Measurements from ENCODE around the gene OSBPL10.

Gene OSBPL10

GRCh38 chr3:31659246-31659645 lies 321.8 kb downstream of the OSBPL10 start:
- ChIA-PET CTCF (no interaction called here), POLR2A (no interaction called here)
- no peak for TF ChIP-seq ARNT (IDR thresholded peaks at IDR 0.05)
- TF ChIP-seq LEF1 (IDR thresholded peaks at IDR 0.05; ENCODE audit: borderline replicate concordance): no peak
- no peak for TF ChIP-seq TARDBP (IDR thresholded peaks at IDR 0.05)
- no peak for TF ChIP-seq NFRKB (IDR thresholded peaks at IDR 0.05)
- TF ChIP-seq ZNF384 (IDR thresholded peaks at IDR 0.05): no peak
- TF ChIP-seq SUZ12 (IDR thresholded peaks at IDR 0.05): no peak
- no peak for TF ChIP-seq HDGF (IDR thresholded peaks at IDR 0.05; ENCODE audit: borderline replicate concordance)
- TF ChIP-seq CTBP1 (IDR thresholded peaks at IDR 0.05; ENCODE audit: borderline replicate concordance): no peak
- TF ChIP-seq ELF4 (IDR thresholded peaks at IDR 0.05): no peak
- TF ChIP-seq BHLHE40 (IDR thresholded peaks at IDR 0.05; ENCODE audit: borderline replicate concordance): no peak
- TF ChIP-seq FOXM1 (IDR thresholded peaks at IDR 0.05; ENCODE audit: borderline replicate concordance): no peak
- DNase-seq (ENCODE audit: extremely low spot score): no peak

GRCh38 chr3:31654998-31655397 lies 326.1 kb downstream of the OSBPL10 start:
- POLR2A ChIA-PET: no interaction called here

GRCh38 chr3:31653464-31653863 lies 327.6 kb downstream of the OSBPL10 start:
- POLR2A ChIA-PET: no interaction called here
- TF ChIP-seq L3MBTL2 (conservative IDR thresholded peaks at IDR 0.05): peak; percentile 15; the same call in 1 of the 2 replicates
- TF ChIP-seq LEF1 (IDR thresholded peaks at IDR 0.05; ENCODE audit: borderline replicate concordance): no peak
- CTCF ChIA-PET: interaction anchor here (0.6 kb wide), 1 partner anchor 27 kb away, joined by 3 read pairs; no protein-coding TSS in a partner anchor
- no peak for DNase-seq (ENCODE audit: extremely low spot score)

More at GRCh38 chr3:31654998-31655397, 326.1 kb downstream of the OSBPL10 start:
- DNase-seq (ENCODE audit: extremely low spot score): no peak
- CTCF ChIA-PET: no interaction called here
- TF ChIP-seq SP1 (IDR thresholded peaks at IDR 0.05) (no peak), ARNT (IDR thresholded peaks at IDR 0.05) (no peak), BHLHE40 (IDR thresholded peaks at IDR 0.05; ENCODE audit: borderline replicate concordance) (no peak), ELF4 (IDR thresholded peaks at IDR 0.05) (no peak), SUZ12 (IDR thresholded peaks at IDR 0.05) (no peak), FOXK2 (IDR thresholded peaks at IDR 0.05) (no peak), NFRKB (IDR thresholded peaks at IDR 0.05) (no peak), PKNOX1 (IDR thresholded peaks at IDR 0.05) (no peak), HDGF (IDR thresholded peaks at IDR 0.05; ENCODE audit: borderline replicate concordance) (no peak), CTBP1 (IDR thresholded peaks at IDR 0.05; ENCODE audit: borderline replicate concordance) (no peak), TARDBP (IDR thresholded peaks at IDR 0.05) (no peak), FOXM1 (IDR thresholded peaks at IDR 0.05; ENCODE audit: borderline replicate concordance) (no peak), FOXA1 (IDR thresholded peaks at IDR 0.05) (no peak), L3MBTL2 (conservative IDR thresholded peaks at IDR 0.05) (no peak; the same call in 1 of the 2 replicates), ZNF384 (IDR thresholded peaks at IDR 0.05) (no peak), LEF1 (IDR thresholded peaks at IDR 0.05; ENCODE audit: borderline replicate concordance) (no peak)

GRCh38 chr3:31652296-31652695 lies 328.8 kb downstream of the OSBPL10 start:
- POLR2A ChIA-PET: no interaction called here

GRCh38 chr3:31648286-31648968 lies 332.6 kb downstream of the OSBPL10 start:
- no peak for DNase-seq (ENCODE audit: extremely low spot score)
- CTCF ChIA-PET: no interaction called here
- POLR2A ChIA-PET: no interaction called here
- 0 out of 2 replicates have a peak, but pooled peaks have one; percentile 10 for TF ChIP-seq L3MBTL2 (conservative IDR thresholded peaks at IDR 0.05)
- TF ChIP-seq LEF1 (IDR thresholded peaks at IDR 0.05; ENCODE audit: borderline replicate concordance): no peak
- TF ChIP-seq BHLHE40 (IDR thresholded peaks at IDR 0.05; ENCODE audit: borderline replicate concordance): no peak
- TF ChIP-seq ELF4 (IDR thresholded peaks at IDR 0.05): no peak

More at GRCh38 chr3:31652296-31652695, 328.8 kb downstream of the OSBPL10 start:
- CTCF ChIA-PET: no interaction called here
- DNase-seq (ENCODE audit: extremely low spot score): no peak
- TF ChIP-seq SP1 (IDR thresholded peaks at IDR 0.05) (no peak), CTBP1 (IDR thresholded peaks at IDR 0.05; ENCODE audit: borderline replicate concordance) (no peak), HDGF (IDR thresholded peaks at IDR 0.05; ENCODE audit: borderline replicate concordance) (no peak), BHLHE40 (IDR thresholded peaks at IDR 0.05; ENCODE audit: borderline replicate concordance) (no peak), FOXK2 (IDR thresholded peaks at IDR 0.05) (no peak), FOXM1 (IDR thresholded peaks at IDR 0.05; ENCODE audit: borderline replicate concordance) (no peak), FOXA1 (IDR thresholded peaks at IDR 0.05) (no peak), NFRKB (IDR thresholded peaks at IDR 0.05) (no peak), SUZ12 (IDR thresholded peaks at IDR 0.05) (no peak), L3MBTL2 (conservative IDR thresholded peaks at IDR 0.05) (no peak; the same call in 1 of the 2 replicates), TARDBP (IDR thresholded peaks at IDR 0.05) (no peak), ZNF384 (IDR thresholded peaks at IDR 0.05) (no peak), LEF1 (IDR thresholded peaks at IDR 0.05; ENCODE audit: borderline replicate concordance) (no peak), PKNOX1 (IDR thresholded peaks at IDR 0.05) (no peak), ELF4 (IDR thresholded peaks at IDR 0.05) (no peak), ARNT (IDR thresholded peaks at IDR 0.05) (no peak)

- ChIA-PET CTCF (no interaction called here), POLR2A (no interaction called here)
- DNase-seq (ENCODE audit: extremely low spot score): no peak
- TF ChIP-seq LEF1 (IDR thresholded peaks at IDR 0.05; ENCODE audit: borderline replicate concordance) (no peak), ZNF384 (IDR thresholded peaks at IDR 0.05) (no peak), FOXK2 (IDR thresholded peaks at IDR 0.05) (no peak), ARNT (IDR thresholded peaks at IDR 0.05) (no peak), TARDBP (IDR thresholded peaks at IDR 0.05) (no peak), L3MBTL2 (conservative IDR thresholded peaks at IDR 0.05) (no peak), FOXA1 (IDR thresholded peaks at IDR 0.05) (no peak), SUZ12 (IDR thresholded peaks at IDR 0.05) (no peak), HDGF (IDR thresholded peaks at IDR 0.05; ENCODE audit: borderline replicate concordance) (no peak)
These were observed 335.8 kb downstream of the OSBPL10 start for GRCh38 chr3:31645256-31645655.

- TF ChIP-seq ZNF384 (IDR thresholded peaks at IDR 0.05) (no peak), PKNOX1 (IDR thresholded peaks at IDR 0.05) (peak; percentile 19; the same call in 1 of the 2 replicates)
- ChIA-PET POLR2A (no interaction called here), CTCF (no interaction called here)
- no peak for DNase-seq (ENCODE audit: extremely low spot score)
These were observed 341.2 kb downstream of the OSBPL10 start for GRCh38 chr3:31639828-31640227.

All from HEK293T (cell line).